OCI-LY1 (cell line): Measurements from ENCODE around the gene MAPK8IP3.

Experiments
- CTCF ChIP-seq: fragments of 200-600 bp; sonication (generic), shearing (Covaris generic); IDR thresholded peaks from 2 replicates; pipeline ENCODE4 v1.5.1; 2017; ENCODE audit warnings: mild to moderate bottlenecking, antibody characterized with exemption, low read length, moderate library complexity, mixed read lengths
- EZH2 ChIP-seq: fragments of 200-600 bp; sonication (generic), shearing (Covaris generic); IDR thresholded peaks from 2 replicates; pipeline ENCODE4 v1.8.0; 2017; ENCODE audit warnings: borderline replicate concordance, mixed run types, mild to moderate bottlenecking, antibody characterized with exemption, low read length, moderate library complexity, mixed read lengths

GRCh38 chr16:1790261-1790610, 84.2 kb downstream of the MAPK8IP3 start:
- TF ChIP-seq CTCF (no peak), EZH2 (no peak)
